Neural cell (in vitro differentiated cells): ENCODE measurements around the gene DBF4B. TPM values are rescaled to one million over a fixed set of nuclear protein-coding genes. Genes with fewer than 3 reads are reported as not detected.

Experiments
- H2AFZ ChIP-seq: fragments of 200-600, 300-800 bp; sonication (generic), shearing (Covaris generic); 2 replicates; pipeline ENCODE4 v1.6.0; 2014; ENCODE audit warnings: low read depth, mild to moderate bottlenecking, antibody characterized with exemption, low read length, moderate library complexity
- H3F3A ChIP-seq: fragments of 200-600 bp; shearing (Covaris generic); 2 replicates; pipeline ENCODE4 v1.6.1; 2016; ENCODE audit warnings: mild to moderate bottlenecking, moderate library complexity, mixed read lengths, antibody characterized with exemption, low read length; ENCODE audit not compliant: insufficient read depth, poor library complexity, severe bottlenecking
- H3K27ac ChIP-seq: fragments of 200-600, 300-800 bp; sonication (generic), shearing (Covaris generic); 2 replicates; pipeline ENCODE4 v1.5.1; 2014; ENCODE audit warnings: mild to moderate bottlenecking, low read length, moderate library complexity
- H3K27me3 ChIP-seq: fragments of 300-800, 200-600 bp; sonication (generic), shearing (Covaris generic); 2 replicates; pipeline ENCODE4 v1.6.0; 2014; ENCODE audit warnings: mild to moderate bottlenecking, low read depth, low read length, moderate library complexity; ENCODE audit not compliant: insufficient read depth
- H3K36me3 ChIP-seq: fragments of 300-800, 200-600 bp; sonication (generic), shearing (Covaris generic); 2 replicates; pipeline ENCODE4 v1.5.1; 2014; ENCODE audit warnings: mild to moderate bottlenecking, antibody characterized with exemption, low read length, moderate library complexity; ENCODE audit not compliant: insufficient read depth
- H3K4me2 ChIP-seq: fragments of 300-800, 200-600 bp; sonication (generic), shearing (Covaris generic); 2 replicates; pipeline ENCODE4 v1.6.0; 2014; ENCODE audit warnings: mild to moderate bottlenecking, low read length
- H3K4me3 ChIP-seq: fragments of 300-800, 200-600 bp; sonication (generic), shearing (Covaris generic); 2 replicates; pipeline ENCODE4 v1.5.1; 2014; ENCODE audit warnings: mild to moderate bottlenecking, low read length, moderate library complexity
- H3K79me2 ChIP-seq: fragments of 200-600 bp; shearing (Covaris generic); replicated peaks from 2 replicates; pipeline ENCODE4 v1.6.0; 2014; ENCODE audit warnings: mild to moderate bottlenecking, low read length, moderate library complexity; ENCODE audit not compliant: insufficient read depth
- H3K9ac ChIP-seq: fragments of 300-800, 200-600 bp; sonication (generic), shearing (Covaris generic); 2 replicates; pipeline ENCODE4 v1.6.1; 2016; ENCODE audit warnings: mild to moderate bottlenecking, low read length, mixed read lengths
- H3K9me2 ChIP-seq: fragments of 200-600 bp; shearing (Covaris generic); 2 replicates; pipeline ENCODE4 v1.6.1; 2016; ENCODE audit warnings: mild to moderate bottlenecking, low read length, mixed read lengths; ENCODE audit not compliant: insufficient read depth
- H3K9me3 ChIP-seq: fragments of 200-600, 300-800 bp; sonication (generic), shearing (Covaris generic); 2 replicates; pipeline ENCODE4 v1.6.1; 2016; ENCODE audit warnings: mild to moderate bottlenecking, mixed run types, low read length, moderate library complexity, mixed read lengths
- H4K20me1 ChIP-seq: fragments of 200-600 bp; shearing (Covaris generic); 2 replicates; pipeline ENCODE4 v1.6.1; 2016; ENCODE audit warnings: mild to moderate bottlenecking, mixed run types; ENCODE audit not compliant: insufficient read depth
- CTCF ChIP-seq: fragments of 450-650 bp; IDR thresholded peaks from 2 replicates; pipeline ENCODE4 v1.5.1; 2014; ENCODE audit warnings: antibody characterized with exemption, mild to moderate bottlenecking, moderate library complexity; ENCODE audit not compliant: poor library complexity, severe bottlenecking
- EP300 ChIP-seq: fragments of 450-650 bp; conservative IDR thresholded peaks from 2 replicates; pipeline ENCODE4 v1.6.1; 2014; ENCODE audit warnings: antibody characterized with exemption, mild to moderate bottlenecking, moderate library complexity; ENCODE audit not compliant: poor library complexity, severe bottlenecking
- EZH2 ChIP-seq: fragments of 200-600, 300-800 bp; shearing (Covaris generic), sonication (generic); IDR thresholded peaks from 2 replicates; pipeline ENCODE4 v1.6.1; 2014; ENCODE audit warnings: antibody characterized with exemption, low read length, borderline replicate concordance, mild to moderate bottlenecking; ENCODE audit not compliant: insufficient read depth, poor library complexity, severe bottlenecking
- MXI1 ChIP-seq: fragments of 450-650 bp; conservative IDR thresholded peaks from 2 replicates; pipeline ENCODE4 v1.6.1; 2014; ENCODE audit warnings: antibody characterized with exemption, mild to moderate bottlenecking; ENCODE audit not compliant: poor library complexity, severe bottlenecking
- POLR2AphosphoS5 ChIP-seq: IDR thresholded peaks from 2 replicates; pipeline ENCODE4 v1.6.1; 2012
- RAD21 ChIP-seq: fragments of 450-650 bp; conservative IDR thresholded peaks from 2 replicates; pipeline ENCODE4 v1.6.1; 2014; ENCODE audit warnings: antibody characterized with exemption, mild to moderate bottlenecking, moderate library complexity
- REST ChIP-seq: IDR thresholded peaks from 2 replicates; pipeline ENCODE4 v1.6.1; 2012; ENCODE audit warnings: borderline replicate concordance
- SMC3 ChIP-seq: fragments of 450-650 bp; conservative IDR thresholded peaks from 2 replicates; pipeline ENCODE4 v1.6.1; 2014; ENCODE audit warnings: antibody characterized with exemption, mild to moderate bottlenecking, moderate library complexity; ENCODE audit not compliant: poor library complexity
- TAF1 ChIP-seq: IDR thresholded peaks from 2 replicates; pipeline ENCODE4 v1.6.1; 2012; ENCODE audit warnings: low read depth
- polyA plus RNA-seq: library from polyadenylated mRNA; depleted of rRNA; stranded (reverse); fragments of >200 nt; gene quantifications from 2 replicates; pipeline ENCODE4 v1.2.3, GENCODE V29; 2014

The DBF4B gene
- polyA plus RNA-seq, 1 donor from 2014 or later: 10.7 TPM

- Histone ChIP-seq H2AFZ (no peak overlapping the region), H3K36me3 (no peaks in the 10 kb centered on the region)
- no peak for TF ChIP-seq TAF1
- no peak for TF ChIP-seq EZH2
- TF ChIP-seq CTCF: no peak
- TF ChIP-seq MXI1: no peak
- no peak for TF ChIP-seq EP300
- TF ChIP-seq POLR2AphosphoS5: no peak
- no peak for TF ChIP-seq RAD21
- no peak for TF ChIP-seq SMC3
- TF ChIP-seq REST: no peak
Observed at GRCh38 chr17:44663095-44663494, 45.4 kb upstream of the DBF4B start.

GRCh38 chr17:44664867-44665266 is 43.6 kb upstream of the DBF4B start:
- Histone ChIP-seq H4K20me1 (no peaks in the 10 kb centered on the region), H3K4me3 (no peak overlapping the region), H3K4me2 (no peak overlapping the region), H3K9ac (no peak overlapping the region), H3K79me2 (no peaks in the 10 kb centered on the region), H3K9me3 (no peaks in the 10 kb centered on the region), H3K27ac (no peak overlapping the region), H3F3A (no peaks in the 10 kb centered on the region), H2AFZ (no peak overlapping the region), H3K36me3 (no peaks in the 10 kb centered on the region), H3K27me3 (no peaks in the 10 kb centered on the region), H3K9me2 (no peaks in the 10 kb centered on the region)
- TF ChIP-seq CTCF (no peak), SMC3 (no peak), REST (no peak), EZH2 (no peak), MXI1 (no peak), TAF1 (no peak), RAD21 (no peak), EP300 (no peak), POLR2AphosphoS5 (no peak)

More at GRCh38 chr17:44663095-44663494, 45.4 kb upstream of the DBF4B start:
- H3K4me3 ChIP-seq: no peak overlapping the region
- H3F3A ChIP-seq: no peaks in the 10 kb centered on the region
- H3K9me3 ChIP-seq: no peaks in the 10 kb centered on the region
- H3K9ac ChIP-seq: no peak overlapping the region
- H4K20me1 ChIP-seq: no peaks in the 10 kb centered on the region
- H3K9me2 ChIP-seq: no peaks in the 10 kb centered on the region
- no peaks in the 10 kb centered on the region for H3K27me3 ChIP-seq
- no peaks in the 10 kb centered on the region for H3K79me2 ChIP-seq
- H3K27ac ChIP-seq: no peak overlapping the region
- H3K4me2 ChIP-seq: no peak overlapping the region
